Hematopoietic multipotent progenitor cell (in vitro differentiated cells): ENCODE measurements around the gene TMC8. TPM values are rescaled to one million over a fixed set of nuclear protein-coding genes. Genes with fewer than 3 reads are reported as not detected.
"Not testable (repeated sequence)": the region's sequence is repeated elsewhere in the genome, so short reads cannot be mapped to it uniquely, and the experiment has no call there.

Source experiments
- DNase-seq, 3 donors: peaks; one replicate each; pipeline ENCODE4 v3.0.0-alpha.2; 2011 to 2015; ENCODE audit warnings: low read depth in 2 of 3, low spot score in 2 of 3
- total RNA-seq: library from RNA; depleted of rRNA; stranded (reverse); fragments of >200 nt; gene quantifications from one replicate; pipeline ENCODE4 v1.2.3, GENCODE V29; 2012

Gene TMC8
- total RNA-seq, 1 donor, result 75.1 TPM

DNA sequence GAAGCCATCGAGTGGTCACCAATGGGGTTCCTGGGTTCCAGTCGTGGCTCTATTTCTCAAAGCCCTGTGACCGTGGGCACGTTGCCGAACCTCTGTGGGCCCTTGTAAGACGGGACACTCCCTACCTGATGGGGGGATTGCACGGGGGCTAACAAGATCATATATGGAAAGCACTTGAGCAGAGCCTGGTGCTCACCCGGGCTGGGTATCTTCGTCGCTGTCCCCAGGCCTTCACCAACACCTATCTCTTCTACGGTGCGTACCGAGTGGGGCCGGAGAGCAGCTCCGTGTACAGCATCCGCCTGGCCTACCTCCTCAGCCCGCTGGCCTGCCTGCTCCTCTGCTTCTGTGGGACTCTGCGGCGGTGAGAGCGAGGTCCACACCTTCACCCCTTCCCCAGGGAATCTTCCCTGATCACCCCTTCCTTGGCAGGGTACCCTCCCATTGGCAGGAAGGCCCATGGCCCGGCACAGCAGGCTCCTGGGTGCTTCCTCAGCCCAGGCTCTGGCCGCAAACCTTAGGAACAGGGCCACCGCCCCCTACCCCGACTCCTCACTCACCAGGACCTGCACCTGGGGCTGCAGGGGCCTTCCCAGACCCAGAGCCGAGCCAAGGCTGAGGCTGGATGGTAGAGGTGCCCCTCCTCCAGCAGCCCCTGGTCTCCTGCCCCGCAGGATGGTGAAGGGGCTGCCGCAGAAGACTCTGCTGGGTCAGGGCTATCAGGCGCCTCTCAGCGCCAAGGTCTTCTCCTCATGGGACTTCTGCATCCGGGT is 2.8 kb downstream of the TMC8 start:
- no peak for DNase-seq

DNA sequence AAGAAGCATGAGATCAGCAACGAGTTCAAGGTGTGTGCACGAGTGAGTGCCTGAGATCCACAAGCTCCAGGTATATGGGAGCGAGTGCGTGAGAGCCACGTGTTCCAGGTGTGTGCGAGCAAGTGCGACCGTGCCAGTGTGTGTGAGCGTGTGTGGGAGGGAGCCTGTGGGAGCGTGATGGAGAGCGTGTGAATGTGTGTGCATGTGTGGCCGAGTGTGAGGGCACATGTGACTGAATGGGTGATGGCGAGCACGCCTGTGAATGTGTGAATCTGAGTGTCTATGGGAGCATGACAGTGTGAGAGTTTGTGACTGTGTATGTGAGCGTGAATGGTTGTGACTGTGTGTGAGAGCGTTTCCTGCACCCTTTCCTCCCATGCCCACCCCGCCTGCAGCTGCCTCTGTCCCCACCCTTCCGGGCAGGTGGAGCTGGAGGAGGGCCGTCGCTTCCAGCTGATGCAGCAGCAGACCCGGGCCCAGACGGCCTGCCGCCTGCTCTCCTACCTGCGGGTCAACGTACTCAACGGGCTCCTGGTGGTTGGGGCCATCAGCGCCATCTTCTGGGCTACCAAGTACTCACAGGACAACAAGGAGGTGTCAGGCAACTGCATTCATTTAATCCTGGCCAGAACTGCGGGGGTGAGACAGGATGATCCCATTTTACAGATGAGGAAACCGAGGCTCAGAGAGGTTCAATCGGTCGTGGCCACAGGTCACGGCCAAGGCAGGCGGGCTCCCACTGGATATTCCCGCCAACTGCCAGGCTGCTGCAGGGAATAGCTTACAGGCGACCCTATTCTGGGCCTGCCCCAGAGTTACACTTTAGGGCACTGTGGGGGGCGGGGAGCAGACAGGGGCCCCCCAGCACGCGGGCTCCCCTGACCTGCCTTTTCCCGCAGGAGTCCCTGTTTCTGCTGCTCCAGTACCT is 3.7 kb downstream of the TMC8 start:
- DNase-seq, result peak in 2 of 3 donors; percentile 81 to 88

GRCh38 chr17:78134899-78135385 is 4.4 kb downstream of the TMC8 start:
- DNase-seq, result no peak

GRCh38 chr17:78135858-78136500 is 5.4 kb downstream of the TMC8 start:
- DNase-seq, result no peak

- no peak for DNase-seq
These were observed 7.0 kb downstream of the TMC8 start for GRCh38 chr17:78137392-78138203.

- no peak for DNase-seq
These were observed 7.9 kb downstream of the TMC8 start for GRCh38 chr17:78138204-78139060.

DNA sequence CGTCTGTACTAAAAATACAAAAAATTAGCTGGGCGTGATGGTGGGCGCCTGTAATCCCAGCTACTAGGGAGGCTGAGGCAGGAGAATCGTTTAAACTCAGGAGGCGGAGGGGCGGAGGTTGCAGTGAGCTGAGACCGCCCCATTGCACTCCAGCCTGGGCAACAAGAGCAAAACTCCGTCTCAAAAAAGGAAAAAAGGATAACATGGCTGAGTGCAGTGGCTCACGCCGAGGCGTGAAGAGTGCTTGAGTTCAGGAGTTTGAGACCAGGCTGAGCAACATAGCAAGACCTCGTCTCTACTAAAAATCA is 9.2 kb downstream of the TMC8 start:
- not testable (repeated sequence) for DNase-seq

GRCh38 chr17:78140169-78141051 is 9.8 kb downstream of the TMC8 start:
- DNase-seq, result peak; percentile 85 to 98 (median 97)

DNA sequence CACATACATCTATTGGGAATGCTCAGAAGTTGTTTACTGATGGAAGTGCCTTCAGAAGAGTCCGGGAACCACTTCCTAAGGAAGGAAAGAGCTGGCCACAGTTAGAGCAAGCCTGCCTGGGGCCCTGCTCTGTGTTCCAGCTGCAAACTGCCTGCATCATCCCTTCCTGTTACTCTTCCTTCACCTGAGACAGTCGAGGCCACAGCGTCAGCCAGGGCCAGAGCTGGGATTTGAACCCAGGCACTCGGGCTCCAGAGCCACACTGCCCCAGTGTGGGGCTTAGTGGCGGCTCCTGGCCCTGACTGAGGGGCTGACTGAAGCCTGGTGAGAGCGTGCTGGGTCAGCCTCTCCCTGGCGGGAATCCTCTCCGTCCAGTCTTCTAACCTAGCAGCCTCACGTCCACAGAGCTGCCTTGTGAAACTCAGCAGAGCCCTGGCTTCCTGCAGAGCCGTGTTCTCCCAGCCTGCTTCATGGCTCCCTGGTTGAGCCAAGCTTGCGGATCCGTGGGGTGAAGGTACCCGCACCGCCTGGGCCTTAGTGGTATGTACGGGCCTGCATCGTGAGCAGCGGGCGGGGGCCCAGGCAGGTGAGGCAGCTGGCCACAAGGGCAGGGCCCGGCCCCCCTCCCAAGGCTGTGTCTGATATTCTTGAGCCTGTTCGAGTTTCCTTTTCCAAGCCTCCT is 11.0 kb downstream of the TMC8 start:
- no peak for DNase-seq

DNA sequence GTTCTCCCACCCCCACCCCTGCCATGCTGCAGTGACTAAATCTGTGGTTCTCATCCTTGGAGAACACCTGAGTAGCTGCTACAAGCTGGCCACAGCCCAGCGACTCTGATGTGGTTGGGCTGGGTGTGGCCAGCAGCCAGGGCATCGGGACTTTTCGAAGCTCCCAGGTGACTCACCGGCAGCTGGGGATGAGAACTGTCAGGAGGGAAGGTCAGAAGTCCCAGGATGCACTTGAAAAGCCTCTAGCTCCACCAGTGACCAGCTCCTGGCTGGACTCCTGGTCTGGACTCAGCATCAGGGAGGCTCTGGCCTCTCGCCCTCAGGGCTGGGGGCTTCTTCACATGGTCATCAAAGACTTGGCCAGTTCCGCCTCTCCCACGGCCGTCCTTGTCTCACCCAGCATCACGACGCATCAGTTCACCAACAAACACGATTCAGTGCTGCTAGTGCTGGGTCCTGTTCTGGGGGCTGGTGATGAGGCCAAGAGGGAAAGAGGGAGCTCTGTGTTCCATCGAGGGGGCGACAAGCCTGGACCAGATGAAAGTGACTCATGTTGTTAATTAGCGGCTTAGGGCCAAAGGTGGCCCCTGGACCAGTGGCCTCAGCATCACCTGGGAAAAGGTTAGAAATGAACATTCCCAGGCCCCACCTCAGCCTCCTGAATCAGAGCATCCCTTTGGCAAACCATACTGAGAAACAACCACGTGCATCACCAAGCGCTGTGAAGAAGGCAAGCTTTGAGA is 11.7 kb downstream of the TMC8 start:
- DNase-seq, result no peak

GRCh38 chr17:78143214-78144146 is 12.9 kb downstream of the TMC8 start:
- no peak for DNase-seq

DNA sequence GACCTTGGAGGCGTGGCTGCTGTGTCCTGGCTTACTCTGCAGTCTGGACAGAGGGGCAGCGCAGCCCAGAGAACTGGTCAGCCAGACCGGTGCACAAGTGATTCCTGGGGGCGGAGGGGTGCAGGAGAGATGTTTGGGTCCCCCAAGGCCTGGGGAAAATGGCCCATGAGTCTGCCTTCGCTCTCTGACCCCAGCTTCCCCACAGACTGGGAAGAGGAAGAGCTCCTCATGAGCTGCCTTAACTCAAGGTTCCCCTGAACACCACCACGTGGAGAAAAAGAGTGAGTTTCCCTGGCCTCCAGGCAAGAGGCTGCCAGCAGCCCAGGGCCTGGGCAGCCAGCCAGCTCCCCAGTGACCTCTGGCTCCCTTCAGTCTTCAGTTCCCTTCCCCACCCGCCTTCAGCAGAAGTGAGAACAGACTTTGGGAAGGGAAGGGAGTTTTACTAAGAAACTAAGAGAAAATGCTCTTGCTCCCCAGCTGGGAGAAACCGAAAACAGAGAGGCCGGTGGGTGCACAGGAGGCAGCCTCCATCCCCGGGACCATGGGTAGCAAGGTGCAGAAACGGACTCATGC is 13.7 kb downstream of the TMC8 start:
- peak in 1 of 3 donors; percentile 61 for DNase-seq

- no peak for DNase-seq
These were observed 14.4 kb downstream of the TMC8 start for GRCh38 chr17:78144736-78145641.

DNA sequence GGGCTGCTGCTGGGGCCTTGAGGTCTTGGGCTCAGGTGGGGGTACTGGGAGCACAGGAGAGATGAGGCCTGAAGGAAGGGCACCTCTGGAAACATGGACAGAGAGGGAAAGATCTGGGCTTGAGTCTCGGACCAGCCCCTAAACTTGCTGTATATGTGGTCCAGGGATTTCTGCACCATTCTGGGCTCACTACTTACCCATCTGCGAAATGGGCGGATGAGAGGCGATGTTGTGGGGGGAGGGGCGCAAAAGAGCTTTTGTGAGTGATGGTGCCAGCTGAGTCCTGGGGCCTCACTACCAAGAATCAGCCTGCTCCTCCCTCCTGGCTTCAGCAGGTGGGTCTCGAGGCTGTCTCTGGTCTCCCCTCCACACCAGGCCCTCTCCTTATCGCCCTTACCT is 15.9 kb downstream of the TMC8 start:
- DNase-seq, result no peak

- no peak for DNase-seq
These were observed 16.3 kb downstream of the TMC8 start for GRCh38 chr17:78146881-78147280.
